K562 (cell line): ENCODE results near the gene DEDD2. TPM values are rescaled to one million over a fixed set of nuclear protein-coding genes. Genes with fewer than 3 reads are reported as not detected.

Experiments used
- CBX2 ChIP-seq: fragments of 200-600 bp; sonication (generic); IDR thresholded peaks from one replicate; pipeline ENCODE4 v1.6.1; 2012; ENCODE audit warnings: mild to moderate bottlenecking, low read length, inconsistent platforms; ENCODE audit not compliant: insufficient read depth, poor library complexity, severe bottlenecking
- CCNT2 ChIP-seq: IDR thresholded peaks from 2 replicates; pipeline ENCODE4 v1.6.1; 2011; ENCODE audit warnings: borderline replicate concordance, low read depth, mild to moderate bottlenecking, moderate library complexity, mixed read lengths, low read length; ENCODE audit not compliant: insufficient read length; ENCODE audit errors: extremely low read depth
- CREB1 ChIP-seq, 2 experiments: sonication (generic) in 1 of 2; formaldehyde crosslinking in 1 of 2; IDR thresholded peaks; 2 replicates each; pipeline versions ENCODE4 v1.6.1 to v1.8.0; 2012 to 2022; ENCODE audit warnings: inconsistent platforms in 1 of 2, mild to moderate bottlenecking in 1 of 2, missing genetic modification reagents in 1 of 2, moderate library complexity in 1 of 2
- CSDE1 ChIP-seq, 2 experiments: fragments of 450-650 bp; IDR thresholded peaks; 2 replicates each; pipeline ENCODE4 v1.6.1; 2016; ENCODE audit warnings: mild to moderate bottlenecking in 1 of 2
- ETS2 ChIP-seq: IDR thresholded peaks from 2 replicates; pipeline ENCODE4 v1.6.1; 2016; ENCODE audit warnings: borderline replicate concordance, missing genetic modification characterization, mild to moderate bottlenecking, moderate library complexity, missing compliant biosample characterization; ENCODE audit not compliant: poor library complexity, severe bottlenecking
- ETV6 ChIP-seq, 3 experiments: fragments of 150-350 bp in 1 of 3; sonication (generic) in 1 of 3; formaldehyde crosslinking in 1 of 3; IDR thresholded peaks; 2 replicates each; pipeline versions ENCODE4 v1.6.1 to v1.8.0; 2014 to 2022; ENCODE audit warnings: borderline replicate concordance in 2 of 3, low read depth in 2 of 3, antibody characterized with exemption in 1 of 3, low read length in 1 of 3, mild to moderate bottlenecking in 1 of 3, missing genetic modification reagents in 1 of 3
- MTA3 ChIP-seq: fragments of 450-650 bp; formaldehyde crosslinking; IDR thresholded peaks from 2 replicates; pipeline ENCODE4 v1.6.1; 2017; ENCODE audit warnings: mild to moderate bottlenecking, borderline replicate concordance
- POLR2B ChIP-seq: fragments of 450-650 bp; IDR thresholded peaks from 2 replicates; pipeline ENCODE4 v1.6.1; 2018; ENCODE audit warnings: low read depth; ENCODE audit not compliant: partially characterized antibody
- POLR2H ChIP-seq: IDR thresholded peaks from 2 replicates; pipeline ENCODE4 v1.6.1; 2016; ENCODE audit warnings: missing genetic modification characterization, low read depth, mild to moderate bottlenecking, control low read depth, missing compliant biosample characterization, moderate library complexity
- PRPF4 ChIP-seq: fragments of 200-400 bp; formaldehyde crosslinking; IDR thresholded peaks from one replicate; pipeline ENCODE4 v1.6.1; 2017; ENCODE audit warnings: low read length, low read depth, mild to moderate bottlenecking; ENCODE audit not compliant: insufficient read depth, poor library complexity, severe bottlenecking
- RBM22 ChIP-seq: fragments of 200-400 bp; formaldehyde crosslinking; IDR thresholded peaks from 2 replicates; pipeline ENCODE4 v1.6.1; 2018; ENCODE audit warnings: low read length, low read depth; ENCODE audit not compliant: poor library complexity, severe bottlenecking
- SP2 ChIP-seq: IDR thresholded peaks from 2 replicates; pipeline ENCODE4 v1.6.1; 2011; ENCODE audit warnings: mild to moderate bottlenecking, low read depth, low read length, moderate library complexity; ENCODE audit not compliant: poor library complexity, severe bottlenecking; ENCODE audit errors: extremely low read depth
- SRF ChIP-seq, 2 experiments: fragments of 250-450, 450-650 bp in 1 of 2; sonication (Bioruptor Pico) in 1 of 2; sonication (generic) in 1 of 2; formaldehyde crosslinking; IDR thresholded peaks; 2 replicates each; pipeline versions ENCODE4 v1.5.0 to v1.5.1; 2020 to 2022; ENCODE audit warnings: mild to moderate bottlenecking in 1 of 2, missing genetic modification reagents in 1 of 2
- ZNF830 ChIP-seq: fragments of 250-450 bp; sonication (Bioruptor Pico); IDR thresholded peaks from 2 replicates; pipeline ENCODE4 v1.5.0; 2021; ENCODE audit warnings: mild to moderate bottlenecking
- polyA plus RNA-seq, 8 experiments: library from polyadenylated mRNA; depleted of rRNA in 4 of 8; stranded (reverse) in 5 of 8; unstranded in 3 of 8; fragments of >200 nt; fragmentation: Nextera tagmentation in 2 of 8; fragmentation: Illumina TruSeq in 1 of 8; extraction: Ambion mirVana in 2 of 8; extraction: Trizol in 1 of 8; gene quantifications; 2 replicates each; pipeline versions ENCODE4 v1.2.1 to v1.2.3, GENCODE V29; 2011 to 2014; ENCODE audit warnings: inconsistent platforms in 1 of 8, missing spikeins in 1 of 8
- total RNA-seq, 7 experiments: library from RNA; depleted of rRNA in 6 of 7; stranded (reverse); fragments of >200 nt in 6 of 7; fragmentation: Illumina TruSeq in 2 of 7; extraction: Trizol in 2 of 7; gene quantifications; 2 replicates each; pipeline versions ENCODE4 v1.2.1 to v1.2.3, GENCODE V29; 2011 to 2021; ENCODE audit warnings: low replicate concordance in 1 of 7
- TF ChIP-seq, protein P1 (sequence below): sonication (generic); formaldehyde crosslinking; IDR thresholded peaks from 2 replicates; pipeline ENCODE4 v1.8.1; 2023; ENCODE audit warnings: missing genetic modification reagents, mild to moderate bottlenecking, borderline replicate concordance
- TF ChIP-seq, protein P2 (sequence below): fragments of 200-800 bp; sonication (Bioruptor generic); IDR thresholded peaks from 2 replicates; pipeline ENCODE4 v1.6.1; 2017; ENCODE audit warnings: missing genetic modification characterization, missing compliant biosample characterization
- TF ChIP-seq, protein P3 (sequence below): sonication (generic); formaldehyde crosslinking; IDR thresholded peaks from 2 replicates; pipeline ENCODE4 v1.8.0; 2022; ENCODE audit warnings: mild to moderate bottlenecking, missing genetic modification reagents

Gene DEDD2
- total and polyA plus RNA-seq, 9 of the 15 experiments (the other 6 are each of a cell fraction or from before 2014, with no cell fraction given) = 4.3 to 43.0 (median 29.2) TPM

DNA sequence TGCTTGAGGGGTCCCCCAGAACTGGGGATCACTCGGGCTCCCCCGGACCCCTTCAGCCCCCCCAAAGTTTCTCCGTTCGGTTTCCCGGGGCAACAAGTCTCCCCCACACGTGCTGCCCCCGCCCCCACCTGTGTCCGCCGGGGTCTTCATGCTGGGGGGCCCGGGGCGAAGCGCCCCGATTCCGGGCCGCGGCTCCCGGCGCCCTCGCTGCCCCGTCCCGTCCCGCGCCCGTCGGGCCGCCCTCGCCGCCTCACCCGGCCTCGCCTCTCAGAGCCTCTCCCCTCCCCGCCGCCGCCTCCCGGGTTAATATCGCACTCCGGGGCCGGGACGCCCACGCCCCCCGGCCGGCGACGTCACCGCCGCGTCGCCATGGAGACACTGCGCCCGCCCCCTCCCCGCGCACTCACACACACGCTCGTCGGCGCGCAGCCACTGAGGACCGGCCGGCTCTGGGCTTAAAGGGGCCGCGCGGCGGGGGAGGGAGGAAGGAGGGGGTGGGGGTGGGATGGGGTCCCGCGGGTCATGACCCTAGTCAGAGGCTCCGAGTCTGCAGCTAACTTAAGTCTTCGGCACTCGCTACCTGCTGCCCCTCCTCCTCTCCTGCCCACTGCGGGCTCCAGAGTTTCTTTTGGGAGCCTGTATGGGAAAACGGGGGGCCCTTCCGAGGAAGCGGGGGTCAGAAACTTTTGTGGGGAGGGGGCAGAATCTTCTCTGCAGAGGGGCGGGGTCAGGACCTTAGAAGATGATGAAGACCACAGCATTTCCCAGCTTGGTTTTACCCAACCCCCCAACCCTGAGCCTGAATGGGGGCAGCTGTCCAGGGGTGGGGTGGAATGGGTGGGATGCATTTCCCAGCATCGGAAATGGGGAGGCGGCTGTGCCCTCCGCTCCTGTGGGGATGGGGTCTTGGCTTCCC is 37.6 kb upstream of the DEDD2 start, which contains the start of gene ERF (continued):
- peak in 1 of 2 experiments; percentile 64; a peak in 1 of 4 replicates for TF ChIP-seq CSDE1 (IDR thresholded peaks at IDR 0.05)
- TF ChIP-seq POLR2H (tag) = no peak
- TF ChIP-seq CBX2 = no peak
- no peak for TF ChIP-seq RBM22
- TF ChIP-seq ETS2 (tag) = no peak
- no peak for TF ChIP-seq PRPF4
- TF ChIP-seq ETV6 (IDR thresholded peaks at IDR 0.05; ENCODE audit: borderline replicate concordance in 1 of 2, low read depth in 2 of 2, low read length in 1 of 2) = no peak
- TF ChIP-seq ETV6 (CRISPR knock-in tag; IDR thresholded peaks at IDR 0.05; ENCODE audit: borderline replicate concordance) = 0 out of 2 replicates have a peak, but pooled peaks have one; percentile 51
- TF ChIP-seq CCNT2 = peak; percentile 55
- TF ChIP-seq SP2 = peak; percentile 45
- TF ChIP-seq, protein P1, sequence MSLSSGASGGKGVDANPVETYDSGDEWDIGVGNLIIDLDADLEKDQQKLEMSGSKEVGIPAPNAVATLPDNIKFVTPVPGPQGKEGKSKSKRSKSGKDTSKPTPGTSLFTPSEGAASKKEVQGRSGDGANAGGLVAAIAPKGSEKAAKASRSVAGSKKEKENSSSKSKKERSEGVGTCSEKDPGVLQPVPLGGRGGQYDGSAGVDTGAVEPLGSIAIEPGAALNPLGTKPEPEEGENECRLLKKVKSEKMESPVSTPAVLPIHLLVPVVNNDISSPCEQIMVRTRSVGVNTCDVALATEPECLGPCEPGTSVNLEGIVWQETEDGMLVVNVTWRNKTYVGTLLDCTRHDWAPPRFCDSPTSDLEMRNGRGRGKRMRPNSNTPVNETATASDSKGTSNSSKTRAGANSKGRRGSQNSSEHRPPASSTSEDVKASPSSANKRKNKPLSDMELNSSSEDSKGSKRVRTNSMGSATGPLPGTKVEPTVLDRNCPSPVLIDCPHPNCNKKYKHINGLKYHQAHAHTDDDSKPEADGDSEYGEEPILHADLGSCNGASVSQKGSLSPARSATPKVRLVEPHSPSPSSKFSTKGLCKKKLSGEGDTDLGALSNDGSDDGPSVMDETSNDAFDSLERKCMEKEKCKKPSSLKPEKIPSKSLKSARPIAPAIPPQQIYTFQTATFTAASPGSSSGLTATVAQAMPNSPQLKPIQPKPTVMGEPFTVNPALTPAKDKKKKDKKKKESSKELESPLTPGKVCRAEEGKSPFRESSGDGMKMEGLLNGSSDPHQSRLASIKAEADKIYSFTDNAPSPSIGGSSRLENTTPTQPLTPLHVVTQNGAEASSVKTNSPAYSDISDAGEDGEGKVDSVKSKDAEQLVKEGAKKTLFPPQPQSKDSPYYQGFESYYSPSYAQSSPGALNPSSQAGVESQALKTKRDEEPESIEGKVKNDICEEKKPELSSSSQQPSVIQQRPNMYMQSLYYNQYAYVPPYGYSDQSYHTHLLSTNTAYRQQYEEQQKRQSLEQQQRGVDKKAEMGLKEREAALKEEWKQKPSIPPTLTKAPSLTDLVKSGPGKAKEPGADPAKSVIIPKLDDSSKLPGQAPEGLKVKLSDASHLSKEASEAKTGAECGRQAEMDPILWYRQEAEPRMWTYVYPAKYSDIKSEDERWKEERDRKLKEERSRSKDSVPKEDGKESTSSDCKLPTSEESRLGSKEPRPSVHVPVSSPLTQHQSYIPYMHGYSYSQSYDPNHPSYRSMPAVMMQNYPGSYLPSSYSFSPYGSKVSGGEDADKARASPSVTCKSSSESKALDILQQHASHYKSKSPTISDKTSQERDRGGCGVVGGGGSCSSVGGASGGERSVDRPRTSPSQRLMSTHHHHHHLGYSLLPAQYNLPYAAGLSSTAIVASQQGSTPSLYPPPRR (CRISPR knock-in tag) = peak; percentile 22; the same call in 1 of the 2 replicates
- TF ChIP-seq, protein P2, sequence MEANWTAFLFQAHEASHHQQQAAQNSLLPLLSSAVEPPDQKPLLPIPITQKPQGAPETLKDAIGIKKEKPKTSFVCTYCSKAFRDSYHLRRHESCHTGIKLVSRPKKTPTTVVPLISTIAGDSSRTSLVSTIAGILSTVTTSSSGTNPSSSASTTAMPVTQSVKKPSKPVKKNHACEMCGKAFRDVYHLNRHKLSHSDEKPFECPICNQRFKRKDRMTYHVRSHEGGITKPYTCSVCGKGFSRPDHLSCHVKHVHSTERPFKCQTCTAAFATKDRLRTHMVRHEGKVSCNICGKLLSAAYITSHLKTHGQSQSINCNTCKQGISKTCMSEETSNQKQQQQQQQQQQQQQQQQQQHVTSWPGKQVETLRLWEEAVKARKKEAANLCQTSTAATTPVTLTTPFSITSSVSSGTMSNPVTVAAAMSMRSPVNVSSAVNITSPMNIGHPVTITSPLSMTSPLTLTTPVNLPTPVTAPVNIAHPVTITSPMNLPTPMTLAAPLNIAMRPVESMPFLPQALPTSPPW = peak; percentile 77; the same call in 1 of the 2 replicates
- TF ChIP-seq CREB1 (IDR thresholded peaks at IDR 0.05) = peak; percentile 91
- peak; percentile 91 for TF ChIP-seq CREB1 (CRISPR knock-in tag; IDR thresholded peaks at IDR 0.05)
- TF ChIP-seq POLR2B = no peak
- TF ChIP-seq ZNF830 (CRISPR knock-in tag) = no peak
- no peak for TF ChIP-seq SRF (CRISPR knock-in tag; IDR thresholded peaks at IDR 0.05)
- TF ChIP-seq MTA3 = peak; percentile 35; the same call in 1 of the 2 replicates
- TF ChIP-seq, protein P3, sequence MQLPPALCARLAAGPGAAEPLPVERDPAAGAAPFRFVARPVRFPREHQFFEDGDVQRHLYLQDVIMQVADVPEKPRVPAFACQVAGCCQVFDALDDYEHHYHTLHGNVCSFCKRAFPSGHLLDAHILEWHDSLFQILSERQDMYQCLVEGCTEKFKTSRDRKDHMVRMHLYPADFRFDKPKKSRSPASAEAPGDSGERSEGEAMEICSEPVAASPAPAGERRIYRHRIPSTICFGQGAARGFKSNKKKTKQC (CRISPR knock-in tag) = no peak
